Mesodermal cell (in vitro differentiated cells): ENCODE results near the gene STIL.
"Not testable (repeated sequence)": the region's sequence is repeated elsewhere in the genome, so short reads cannot be mapped to it uniquely, and the experiment has no call there.

Source experiments
- H3K27ac ChIP-seq: 2 replicates; pipeline ENCODE4 v1.7.0; 2013; ENCODE audit warnings: mild to moderate bottlenecking, low read depth, low read length, moderate library complexity; ENCODE audit not compliant: severe bottlenecking
- H3K36me3 ChIP-seq: 2 replicates; pipeline ENCODE4 v1.7.1; 2013; ENCODE audit warnings: mild to moderate bottlenecking, low read length, moderate library complexity; ENCODE audit not compliant: control insufficient read depth, insufficient read depth
- H3K4me1 ChIP-seq: one replicate; pipeline ENCODE4 v1.7.1; 2013; ENCODE audit warnings: mild to moderate bottlenecking, low read length; ENCODE audit not compliant: insufficient read depth, control insufficient read depth, poor library complexity, severe bottlenecking
- H3K4me3 ChIP-seq: 2 replicates; pipeline ENCODE4 v1.7.0; 2013; ENCODE audit warnings: low read length, control low read depth, mild to moderate bottlenecking; ENCODE audit not compliant: insufficient read depth, poor library complexity, severe bottlenecking; ENCODE audit errors: extremely low read depth
- H3K9me3 ChIP-seq: 2 replicates; pipeline ENCODE4 v1.7.1; 2013; ENCODE audit warnings: mild to moderate bottlenecking, low read length, moderate library complexity; ENCODE audit not compliant: control insufficient read depth
- WGBS, 2 experiments: methylation state at CpG; one replicate each; pipeline ENCODE4 v1.1.5; 2013; ENCODE audit warnings: missing lambda C conversion rate in 2 of 2; ENCODE audit not compliant: insufficient coverage in 2 of 2; 5-methylcytosine and 5-hydroxymethylcytosine counted together

STIL gene

GRCh38 chr1:47275811-47276210 lies 38.1 kb downstream of the STIL start:
- not testable (repeated sequence) for H3K4me3 ChIP-seq, H3K4me1 ChIP-seq, H3K27ac ChIP-seq, H3K9me3 ChIP-seq
- peaks cover 76% of the 10 kb centered on the region for H3K36me3 ChIP-seq
- 97% methylated on average over 6 to 7 of the region's 7 CpGs for WGBS, 2 experiments

GRCh38 chr1:47265529-47265928 lies 48.4 kb downstream of the STIL start:
- H3K4me3 ChIP-seq, H3K27ac ChIP-seq, H3K9me3 ChIP-seq, H3K4me1 ChIP-seq: not testable (repeated sequence)
- 92 to 100% methylated on average over 3 to 6 of the region's 8 CpGs for WGBS, 2 experiments
- H3K36me3 ChIP-seq = peaks cover 61% of the 10 kb centered on the region

- 100% methylated on average over 1 of the region's 1 CpG; no CpG with 5 or more reads in 1 of the 2 experiments for WGBS, 2 experiments
- Histone ChIP-seq H3K4me1 (no peaks in the 10 kb centered on the region), H3K9me3 (no peaks in the 10 kb centered on the region), H3K27ac (no peak overlapping the region), H3K36me3 (peaks cover 65% of the 10 kb centered on the region), H3K4me3 (no peak overlapping the region)
Measured at GRCh38 chr1:47262787-47263413, 51.0 kb downstream of the STIL start.

GRCh38 chr1:47257224-47257623 lies 56.7 kb downstream of the STIL start:
- H3K36me3 ChIP-seq = peaks cover 82% of the 10 kb centered on the region
- H3K27ac ChIP-seq = no peak overlapping the region
- 86% methylated on average over 1 of the region's 2 CpGs; no CpG with 5 or more reads in 1 of the 2 experiments for WGBS, 2 experiments
- H3K4me3 ChIP-seq = no peak overlapping the region
- H3K4me1 ChIP-seq = peaks cover 5% of the 10 kb centered on the region
- H3K9me3 ChIP-seq = no peaks in the 10 kb centered on the region

- H3K27ac ChIP-seq = no peak overlapping the region
- WGBS, 2 experiments = 86 to 100% methylated on average over 1 to 3 of the region's 5 CpGs
- no peak overlapping the region for H3K4me3 ChIP-seq
Measured at GRCh38 chr1:47252795-47253194, 61.2 kb downstream of the STIL start.

GRCh38 chr1:47252369-47252768 lies 61.6 kb downstream of the STIL start:
- H3K36me3 ChIP-seq = peaks cover 70% of the 10 kb centered on the region
- whole genome bisulfite sequencing, 2 experiments = no CpG with 5 or more reads among the region's 1 CpG

More at GRCh38 chr1:47252795-47253194, 61.2 kb downstream of the STIL start:
- Histone ChIP-seq H3K4me1 (peaks cover 5% of the 10 kb centered on the region), H3K36me3 (peaks cover 74% of the 10 kb centered on the region), H3K9me3 (no peaks in the 10 kb centered on the region)

GRCh38 chr1:47249755-47250154 lies 64.2 kb downstream of the STIL start:
- no CpG with 5 or more reads among the region's 3 CpGs for WGBS, 2 experiments
- no peak overlapping the region for H3K27ac ChIP-seq

More at GRCh38 chr1:47252369-47252768, 61.6 kb downstream of the STIL start:
- Histone ChIP-seq H3K9me3 (no peaks in the 10 kb centered on the region), H3K27ac (no peak overlapping the region), H3K4me3 (no peak overlapping the region), H3K4me1 (peaks cover 5% of the 10 kb centered on the region)

GRCh38 chr1:47244339-47244862 lies 69.5 kb downstream of the STIL start:
- H3K9me3 ChIP-seq = no peaks in the 10 kb centered on the region
- H3K4me1 ChIP-seq = peaks cover 22% of the 10 kb centered on the region
- no peak overlapping the region for H3K4me3 ChIP-seq
- peaks cover 3% of the 10 kb centered on the region for H3K36me3 ChIP-seq
- no peak overlapping the region for H3K27ac ChIP-seq
- WGBS, 2 experiments = 78 to 90% methylated on average over 2 of the region's 3 CpGs

More at GRCh38 chr1:47249755-47250154, 64.2 kb downstream of the STIL start:
- peaks cover 53% of the 10 kb centered on the region for H3K36me3 ChIP-seq
- H3K9me3 ChIP-seq = no peaks in the 10 kb centered on the region
- no peak overlapping the region for H3K4me3 ChIP-seq
- H3K4me1 ChIP-seq = peaks cover 5% of the 10 kb centered on the region

GRCh38 chr1:47243910-47244309 lies 70.0 kb downstream of the STIL start:
- WGBS, 2 experiments = 66 to 90% methylated on average over 2 to 4 of the region's 5 CpGs
- Histone ChIP-seq H3K27ac (no peak overlapping the region), H3K36me3 (no peaks in the 10 kb centered on the region), H3K9me3 (no peaks in the 10 kb centered on the region), H3K4me3 (no peak overlapping the region), H3K4me1 (peaks cover 25% of the 10 kb centered on the region)

- Histone ChIP-seq H3K9me3 (no peaks in the 10 kb centered on the region), H3K27ac (no peak overlapping the region), H3K4me3 (no peak overlapping the region), H3K4me1 (peaks cover 34% of the 10 kb centered on the region), H3K36me3 (no peaks in the 10 kb centered on the region)
- WGBS, 2 experiments = 68 to 98% methylated on average over 6 of the region's 11 CpGs
Measured at GRCh38 chr1:47241114-47242113, 72.5 kb downstream of the STIL start.
